Endothelial cell of umbilical vein (primary cell): ENCODE data around the gene RIC1. TPM values are rescaled to one million over a fixed set of nuclear protein-coding genes. Genes with fewer than 3 reads are reported as not detected.

Source experiments
- BruUV-seq: library from RNA; stranded (reverse); fragments of 400-500 nt; replicated peaks from 2 replicates; lab custom pipeline; 2021; lab: Mats Ljungman, UMichigan
- CTCF ChIA-PET: fragments of 300-600, 350-600 bp; sonication (Branson Sonifier 250); formaldehyde crosslinking; loops from one replicate; lab custom pipeline; 2021; ENCODE audit warnings: antibody characterized with exemption, inconsistent platforms; lab: Charles Lee
- POLR2A ChIA-PET: fragments of 300-600, 350-600 bp; sonication (Branson Sonifier 250); formaldehyde crosslinking; loops from one replicate; lab custom pipeline; 2021; ENCODE audit warnings: antibody characterized with exemption, inconsistent platforms; lab: Charles Lee
- DNase-seq: peaks from one replicate; pipeline ENCODE4 v3.0.0-alpha.2; 2011; ENCODE audit warnings: low read depth, low spot score
- FAIRE-seq: peaks from 2 replicates; lab custom pipeline; 2011; peaks lifted over from hg19 to GRCh38; lab: Jason Lieb, UNC
- H2AFZ ChIP-seq: 2 replicates; pipeline ENCODE4 v1.6.0; 2012; ENCODE audit warnings: low read depth, low read length, control low read depth, inconsistent platforms
- H3K27ac ChIP-seq: 2 replicates; pipeline ENCODE4 v1.5.1; 2011; ENCODE audit warnings: low read depth, mild to moderate bottlenecking, control low read depth, low read length, moderate library complexity; ENCODE audit not compliant: insufficient read depth
- H3K27me3 ChIP-seq, 2 experiments: 2 replicates each; pipeline versions ENCODE4 v1.6.0 to v1.6.1; 2011; ENCODE audit warnings: low read length in 2 of 2, mixed read lengths in 1 of 2; ENCODE audit not compliant: control insufficient read depth in 2 of 2, insufficient read depth in 2 of 2
- H3K36me3 ChIP-seq, 2 experiments: 2 replicates in 1 of 2; 3 replicates in 1 of 2; pipeline ENCODE4 v1.5.1; 2011; ENCODE audit warnings: low read length in 2 of 2, mild to moderate bottlenecking in 1 of 2, moderate library complexity in 1 of 2; ENCODE audit not compliant: control insufficient read depth in 2 of 2, insufficient read depth in 2 of 2; ENCODE audit errors: extremely low read depth in 1 of 2
- H3K4me1 ChIP-seq: 3 replicates; pipeline ENCODE4 v1.5.1; 2011; ENCODE audit warnings: mild to moderate bottlenecking, low read length; ENCODE audit not compliant: control insufficient read depth, insufficient read depth; ENCODE audit errors: extremely low read depth
- H3K4me2 ChIP-seq: 2 replicates; pipeline ENCODE4 v1.6.1; 2011; ENCODE audit warnings: low read length, control low read depth, mixed read lengths; ENCODE audit not compliant: insufficient read depth
- H3K4me3 ChIP-seq, 3 experiments: fragments of 200-600 bp in 1 of 3; sonication (generic), shearing (Covaris generic) in 1 of 3; replicated peaks in 1 of 3; 2 replicates each; pipeline ENCODE4 v1.5.1; 2011 to 2016; ENCODE audit warnings: control low read depth in 3 of 3, low read length in 3 of 3, mild to moderate bottlenecking in 2 of 3, inconsistent platforms in 1 of 3, low read depth in 1 of 3, moderate library complexity in 1 of 3; ENCODE audit not compliant: insufficient read depth in 1 of 3
- H3K79me2 ChIP-seq: 2 replicates; pipeline ENCODE4 v1.6.0; 2012; ENCODE audit warnings: low read length, inconsistent platforms; ENCODE audit not compliant: control insufficient read depth, insufficient read depth
- H3K9ac ChIP-seq: replicated peaks from 2 replicates; pipeline ENCODE3; 2011; ENCODE audit warnings: low read length, control low read depth; ENCODE audit not compliant: insufficient read depth; ENCODE audit errors: extremely low read depth
- H3K9me1 ChIP-seq: replicated peaks from 3 replicates; pipeline ENCODE4 v1.6.0; 2011; ENCODE audit warnings: mild to moderate bottlenecking, low read length; ENCODE audit not compliant: control insufficient read depth, insufficient read depth; ENCODE audit errors: extremely low read depth
- H3K9me3 ChIP-seq: replicated peaks from 2 replicates; pipeline ENCODE4 v1.5.1; 2012; ENCODE audit warnings: low read length, inconsistent platforms; ENCODE audit not compliant: control insufficient read depth, insufficient read depth
- H4K20me1 ChIP-seq: replicated peaks from 2 replicates; pipeline ENCODE3; 2011; ENCODE audit warnings: mild to moderate bottlenecking, low read length; ENCODE audit not compliant: control insufficient read depth, insufficient read depth; ENCODE audit errors: extremely low read depth
- EZH2 ChIP-seq: IDR thresholded peaks from 2 replicates; pipeline ENCODE4 v1.6.1; 2012; ENCODE audit warnings: borderline replicate concordance, low read depth, mild to moderate bottlenecking, moderate library complexity, low read length, inconsistent platforms; ENCODE audit not compliant: severe bottlenecking
- FOS ChIP-seq: IDR thresholded peaks from 2 replicates; pipeline ENCODE4 v1.6.1; 2011; ENCODE audit warnings: mild to moderate bottlenecking, low read length, moderate library complexity, borderline replicate concordance; ENCODE audit not compliant: insufficient read depth
- GATA2 ChIP-seq: IDR thresholded peaks from 2 replicates; pipeline ENCODE4 v1.7.0; 2011; ENCODE audit warnings: low read depth, mild to moderate bottlenecking, moderate library complexity, mixed read lengths, low read length; ENCODE audit not compliant: insufficient read length, insufficient read depth
- JUN ChIP-seq: IDR thresholded peaks from 2 replicates; pipeline ENCODE4 v1.6.1; 2011; ENCODE audit warnings: borderline replicate concordance, low read depth; ENCODE audit not compliant: insufficient read length, insufficient read depth
- MYC ChIP-seq: IDR thresholded peaks from one replicate; pipeline ENCODE4 v1.6.1; 2011; ENCODE audit warnings: mild to moderate bottlenecking, low read depth, low read length
- POLR2A ChIP-seq: IDR thresholded peaks from 2 replicates; pipeline ENCODE4 v1.6.1; 2012; ENCODE audit warnings: low read depth, mild to moderate bottlenecking, control low read depth, low read length
- POLR2AphosphoS5 ChIP-seq: IDR thresholded peaks from 2 replicates; pipeline ENCODE4 v1.6.1; 2012; ENCODE audit warnings: low read depth, mild to moderate bottlenecking, control low read depth, low read length, moderate library complexity; ENCODE audit not compliant: insufficient read depth
- dilution Hi-C: fragments of 300-500 bp; cut with MboI; formaldehyde crosslinking; loops from one replicate; pipeline ENCODE4 v1.15.0; 2019; ENCODE audit warnings: low sequenced_read_pairs; ENCODE audit not compliant: extremely low pct_ligation_motif_present
- intact Hi-C: fragments of 100-400 bp; cut with micrococcal nuclease; formaldehyde crosslinking; loops from one replicate; pipeline ENCODE4 v1.10.0; 2022
- polyA plus RNA-seq, 4 experiments: library from polyadenylated mRNA; depleted of rRNA in 3 of 4; stranded (reverse) in 3 of 4; unstranded in 1 of 4; fragments of >200 nt; gene quantifications; 2 replicates each; pipeline versions ENCODE4 v1.2.1 to v1.2.3, GENCODE V29; 2011 to 2012; ENCODE audit warnings: missing spikeins in 1 of 4
- total RNA-seq: library from RNA; stranded (reverse); gene quantifications from 2 replicates; pipeline ENCODE4 v1.2.3, GENCODE V29; 2021
- TF ChIP-seq, protein P1 (sequence below): IDR thresholded peaks from 2 replicates; pipeline ENCODE4 v1.6.1; 2011; ENCODE audit not compliant: insufficient read depth, insufficient read length
- TF ChIP-seq, protein P2 (sequence below), 2 donors: IDR thresholded peaks; 1 replicate in 1 of 2; 2 replicates in 1 of 2; pipeline ENCODE4 v1.5.1; 2011; ENCODE audit warnings: low read length in 2 of 2, mild to moderate bottlenecking in 2 of 2, moderate library complexity in 2 of 2, control low read depth in 1 of 2, inconsistent platforms in 1 of 2, low read depth in 1 of 2; ENCODE audit not compliant: insufficient read depth in 1 of 2; ENCODE audit errors: extremely low read depth in 1 of 2

The RIC1 gene
- total and polyA plus RNA-seq, 2 donors (not counting 3 experiments of a cell fraction or from before 2014, with no cell fraction given): 14.0 to 23.5 TPM

DNA sequence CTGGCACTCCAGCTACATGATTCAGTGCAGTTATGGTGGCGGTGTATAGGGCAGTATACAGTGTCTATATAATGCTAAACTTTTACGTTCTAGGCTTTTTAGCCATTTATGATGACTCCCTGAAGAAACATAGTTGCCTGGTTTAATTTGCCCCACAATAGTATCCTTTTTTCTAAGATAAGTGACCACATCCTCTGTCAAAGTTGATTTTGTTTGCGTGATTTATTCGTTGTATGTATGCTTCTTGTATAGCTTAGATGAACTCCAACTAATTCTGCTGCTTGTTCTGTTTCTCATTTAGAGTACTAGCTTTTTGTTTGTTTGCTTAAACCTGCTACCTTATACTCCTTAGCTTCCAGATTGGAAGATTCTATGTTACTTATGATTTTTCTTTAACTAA lies 120.4 kb downstream of the RIC1 start:
- POLR2A ChIA-PET: no interaction called here
- no peaks in the 10 kb centered on the region for H3K79me2 ChIP-seq
- H3K9me1 ChIP-seq: no peaks in the 10 kb centered on the region
- no peaks in the 10 kb centered on the region for H3K9me3 ChIP-seq
- H3K36me3 ChIP-seq: peaks cover 0 to 14% of the 10 kb centered on the region in 2 experiments
- FAIRE-seq: no peak
- no peak overlapping the region for H2AFZ ChIP-seq
- no peak overlapping the region for H3K27ac ChIP-seq
- no peaks in the 10 kb centered on the region for H3K4me1 ChIP-seq
- dilution Hi-C loops (no loop called here), intact Hi-C loops (no loop called here)
- no peak overlapping the region for H3K4me2 ChIP-seq
- BruUV-seq: no TSS peak
- CTCF ChIA-PET: interaction anchor here (1.6 kb wide), 1 partner anchor 31 kb away, joined by 5 read pairs; no protein-coding TSS in a partner anchor
- H3K27me3 ChIP-seq: no peaks in the 10 kb centered on the region
- no peak for DNase-seq
- H3K4me3 ChIP-seq: no peak overlapping the region
- no peaks in the 10 kb centered on the region for H4K20me1 ChIP-seq
- H3K9ac ChIP-seq: no peak overlapping the region
- TF ChIP-seq JUN (no peak), GATA2 (no peak), MYC (no peak), EZH2 (no peak), POLR2A (no peak), POLR2AphosphoS5 (no peak), FOS (no peak)
- TF ChIP-seq, protein P1, sequence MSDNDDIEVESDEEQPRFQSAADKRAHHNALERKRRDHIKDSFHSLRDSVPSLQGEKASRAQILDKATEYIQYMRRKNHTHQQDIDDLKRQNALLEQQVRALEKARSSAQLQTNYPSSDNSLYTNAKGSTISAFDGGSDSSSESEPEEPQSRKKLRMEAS: no peak

DNA sequence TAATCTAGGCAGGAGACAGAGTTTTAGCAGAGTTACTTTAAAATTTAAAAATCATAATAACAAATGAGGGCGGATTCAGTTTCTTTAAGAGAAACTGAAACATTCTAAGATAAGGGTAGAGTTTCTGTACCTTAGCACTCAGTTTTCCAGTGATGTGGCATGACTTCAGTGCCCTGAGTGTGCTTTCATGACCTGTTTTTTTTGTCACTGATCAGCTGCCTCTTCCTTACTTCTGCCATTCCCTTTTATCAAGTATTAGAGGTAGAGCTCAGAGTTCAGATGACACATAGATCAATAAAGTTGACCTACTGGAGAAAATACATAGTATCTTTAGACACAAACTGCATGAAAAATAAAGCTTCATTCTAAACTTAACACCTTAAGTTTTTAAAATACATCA lies 121.7 kb downstream of the RIC1 start:
- TF ChIP-seq JUN (no peak), POLR2A (no peak), POLR2AphosphoS5 (no peak), GATA2 (no peak), FOS (no peak)
- TF ChIP-seq, protein P2, sequence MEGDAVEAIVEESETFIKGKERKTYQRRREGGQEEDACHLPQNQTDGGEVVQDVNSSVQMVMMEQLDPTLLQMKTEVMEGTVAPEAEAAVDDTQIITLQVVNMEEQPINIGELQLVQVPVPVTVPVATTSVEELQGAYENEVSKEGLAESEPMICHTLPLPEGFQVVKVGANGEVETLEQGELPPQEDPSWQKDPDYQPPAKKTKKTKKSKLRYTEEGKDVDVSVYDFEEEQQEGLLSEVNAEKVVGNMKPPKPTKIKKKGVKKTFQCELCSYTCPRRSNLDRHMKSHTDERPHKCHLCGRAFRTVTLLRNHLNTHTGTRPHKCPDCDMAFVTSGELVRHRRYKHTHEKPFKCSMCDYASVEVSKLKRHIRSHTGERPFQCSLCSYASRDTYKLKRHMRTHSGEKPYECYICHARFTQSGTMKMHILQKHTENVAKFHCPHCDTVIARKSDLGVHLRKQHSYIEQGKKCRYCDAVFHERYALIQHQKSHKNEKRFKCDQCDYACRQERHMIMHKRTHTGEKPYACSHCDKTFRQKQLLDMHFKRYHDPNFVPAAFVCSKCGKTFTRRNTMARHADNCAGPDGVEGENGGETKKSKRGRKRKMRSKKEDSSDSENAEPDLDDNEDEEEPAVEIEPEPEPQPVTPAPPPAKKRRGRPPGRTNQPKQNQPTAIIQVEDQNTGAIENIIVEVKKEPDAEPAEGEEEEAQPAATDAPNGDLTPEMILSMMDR (IDR thresholded peaks at IDR 0.05; ENCODE audit: extremely low read depth in 1 of 2, insufficient read depth in 1 of 2, low read depth in 1 of 2, low read length in 2 of 2): no peak
- Histone ChIP-seq H3K79me2 (no peaks in the 10 kb centered on the region), H3K9me3 (no peaks in the 10 kb centered on the region), H3K9me1 (no peaks in the 10 kb centered on the region), H3K27ac (no peak overlapping the region), H3K27me3 (no peaks in the 10 kb centered on the region), H2AFZ (no peak overlapping the region), H3K9ac (no peak overlapping the region), H3K4me2 (no peak overlapping the region), H3K4me3 (no peak overlapping the region), H4K20me1 (no peaks in the 10 kb centered on the region), H3K4me1 (no peaks in the 10 kb centered on the region), H3K36me3 (peaks cover 0 to 11% of the 10 kb centered on the region in 2 experiments)
- dilution Hi-C loops (no loop called here), intact Hi-C loops (no loop called here)
- ChIA-PET CTCF (interaction anchor here (1.2 to 1.8 kb wide), 3 partner anchors 8 to 23 kb away, joined by 4 to 7 read pairs (median 5); no protein-coding TSS in a partner anchor), POLR2A (no interaction called here)
- FAIRE-seq: no peak
- DNase-seq: no peak
- no TSS peak for BruUV-seq
